Type B pancreatic cell (in vitro differentiated cells): Measurements from ENCODE around the gene CKB. TPM values are rescaled to one million over a fixed set of nuclear protein-coding genes. Genes with fewer than 3 reads are reported as not detected.
A peak's percentile ranks its signal among the peaks of the same experiment; 100 is the strongest.

ENCODE experiments used
- DNase-seq: peaks from one replicate; pipeline ENCODE4 v3.0.0; 2021; ENCODE audit warnings: mixed read lengths; ENCODE audit not compliant: unreplicated experiment; ENCODE audit errors: extremely low spot score
- H3K27ac Mint-ChIP-seq: 2 replicates; pipeline ENCODE4 v1.8.0; 2021; ENCODE audit warnings: mild to moderate bottlenecking, mixed read lengths
- H3K27me3 Mint-ChIP-seq: 2 replicates; pipeline ENCODE4 v1.8.0; 2021; ENCODE audit warnings: mixed read lengths
- H3K36me3 Mint-ChIP-seq: 2 replicates; pipeline ENCODE4 v1.8.0; 2021; ENCODE audit warnings: mixed read lengths
- H3K4me1 Mint-ChIP-seq: one replicate; pipeline ENCODE4 v1.8.0; 2021; ENCODE audit warnings: mixed read lengths; ENCODE audit not compliant: unreplicated experiment
- H3K4me3 Mint-ChIP-seq: 2 replicates; pipeline ENCODE4 v1.8.0; 2021; ENCODE audit warnings: mild to moderate bottlenecking, mixed read lengths
- H3K9me3 Mint-ChIP-seq: 2 replicates; pipeline ENCODE4 v1.8.0; 2021; ENCODE audit warnings: mixed read lengths
- total RNA-seq: library from RNA; stranded (reverse); gene quantifications from 2 replicates; pipeline ENCODE4 v1.2.1, GENCODE V29; 2021; ENCODE audit warnings: low replicate concordance
- TF ChIP-seq, protein P1 (sequence below): fragments of 200-600 bp; sonication (generic); conservative IDR thresholded peaks from 2 replicates; pipeline ENCODE4 v1.5.0; 2021; ENCODE audit warnings: antibody characterized with exemption, mild to moderate bottlenecking

CKB gene
- total RNA-seq, 1 donor from 2014 or later: 323 TPM

DNA sequence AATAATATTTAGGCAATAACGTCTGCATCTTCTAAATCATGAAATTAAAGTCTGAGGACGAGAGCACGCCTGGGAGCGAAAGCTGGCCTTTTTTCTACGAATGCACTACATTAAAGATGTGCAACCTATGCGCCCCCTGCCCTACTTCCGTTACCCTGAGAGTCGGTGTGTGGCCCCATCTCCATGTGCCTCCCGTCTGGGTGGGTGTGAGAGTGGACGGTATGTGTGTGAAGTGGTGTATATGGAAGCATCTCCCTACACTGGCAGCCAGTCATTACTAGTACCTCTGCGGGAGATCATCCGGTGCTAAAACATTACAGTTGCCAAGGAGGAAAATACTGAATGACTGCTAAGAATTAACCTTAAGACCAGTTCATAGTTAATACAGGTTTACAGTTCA is 19.3 kb downstream of the CKB start:
- no peak overlapping the region for H3K4me3 Mint-ChIP-seq
- H3K9me3 Mint-ChIP-seq: no peaks in the 10 kb centered on the region
- TF ChIP-seq, protein P1, sequence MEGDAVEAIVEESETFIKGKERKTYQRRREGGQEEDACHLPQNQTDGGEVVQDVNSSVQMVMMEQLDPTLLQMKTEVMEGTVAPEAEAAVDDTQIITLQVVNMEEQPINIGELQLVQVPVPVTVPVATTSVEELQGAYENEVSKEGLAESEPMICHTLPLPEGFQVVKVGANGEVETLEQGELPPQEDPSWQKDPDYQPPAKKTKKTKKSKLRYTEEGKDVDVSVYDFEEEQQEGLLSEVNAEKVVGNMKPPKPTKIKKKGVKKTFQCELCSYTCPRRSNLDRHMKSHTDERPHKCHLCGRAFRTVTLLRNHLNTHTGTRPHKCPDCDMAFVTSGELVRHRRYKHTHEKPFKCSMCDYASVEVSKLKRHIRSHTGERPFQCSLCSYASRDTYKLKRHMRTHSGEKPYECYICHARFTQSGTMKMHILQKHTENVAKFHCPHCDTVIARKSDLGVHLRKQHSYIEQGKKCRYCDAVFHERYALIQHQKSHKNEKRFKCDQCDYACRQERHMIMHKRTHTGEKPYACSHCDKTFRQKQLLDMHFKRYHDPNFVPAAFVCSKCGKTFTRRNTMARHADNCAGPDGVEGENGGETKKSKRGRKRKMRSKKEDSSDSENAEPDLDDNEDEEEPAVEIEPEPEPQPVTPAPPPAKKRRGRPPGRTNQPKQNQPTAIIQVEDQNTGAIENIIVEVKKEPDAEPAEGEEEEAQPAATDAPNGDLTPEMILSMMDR: no peak
- no peaks in the 10 kb centered on the region for H3K27me3 Mint-ChIP-seq
- DNase-seq: no peak
- peaks cover 12% of the 10 kb centered on the region for H3K36me3 Mint-ChIP-seq
- peaks cover 8% of the 10 kb centered on the region for H3K4me1 Mint-ChIP-seq
- no peak overlapping the region for H3K27ac Mint-ChIP-seq

DNA sequence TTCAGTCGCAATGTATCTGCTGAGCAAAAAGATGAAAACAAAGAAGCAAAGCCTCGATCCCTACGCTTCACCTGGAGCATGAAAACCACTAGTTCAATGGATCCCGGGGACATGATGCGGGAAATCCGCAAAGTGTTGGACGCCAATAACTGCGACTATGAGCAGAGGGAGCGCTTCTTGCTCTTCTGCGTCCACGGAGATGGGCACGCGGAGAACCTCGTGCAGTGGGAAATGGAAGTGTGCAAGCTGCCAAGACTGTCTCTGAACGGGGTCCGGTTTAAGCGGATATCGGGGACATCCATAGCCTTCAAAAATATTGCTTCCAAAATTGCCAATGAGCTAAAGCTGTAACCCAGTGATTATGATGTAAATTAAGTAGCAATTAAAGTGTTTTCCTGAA is 19.8 kb downstream of the CKB start:
- H3K36me3 Mint-ChIP-seq: peaks cover 12% of the 10 kb centered on the region
- H3K4me1 Mint-ChIP-seq: peaks cover 8% of the 10 kb centered on the region
- TF ChIP-seq, protein P1: no peak
- no peak for DNase-seq
- no peaks in the 10 kb centered on the region for H3K9me3 Mint-ChIP-seq
- H3K4me3 Mint-ChIP-seq: no peak overlapping the region
- H3K27me3 Mint-ChIP-seq: no peaks in the 10 kb centered on the region
- H3K27ac Mint-ChIP-seq: no peak overlapping the region

DNA sequence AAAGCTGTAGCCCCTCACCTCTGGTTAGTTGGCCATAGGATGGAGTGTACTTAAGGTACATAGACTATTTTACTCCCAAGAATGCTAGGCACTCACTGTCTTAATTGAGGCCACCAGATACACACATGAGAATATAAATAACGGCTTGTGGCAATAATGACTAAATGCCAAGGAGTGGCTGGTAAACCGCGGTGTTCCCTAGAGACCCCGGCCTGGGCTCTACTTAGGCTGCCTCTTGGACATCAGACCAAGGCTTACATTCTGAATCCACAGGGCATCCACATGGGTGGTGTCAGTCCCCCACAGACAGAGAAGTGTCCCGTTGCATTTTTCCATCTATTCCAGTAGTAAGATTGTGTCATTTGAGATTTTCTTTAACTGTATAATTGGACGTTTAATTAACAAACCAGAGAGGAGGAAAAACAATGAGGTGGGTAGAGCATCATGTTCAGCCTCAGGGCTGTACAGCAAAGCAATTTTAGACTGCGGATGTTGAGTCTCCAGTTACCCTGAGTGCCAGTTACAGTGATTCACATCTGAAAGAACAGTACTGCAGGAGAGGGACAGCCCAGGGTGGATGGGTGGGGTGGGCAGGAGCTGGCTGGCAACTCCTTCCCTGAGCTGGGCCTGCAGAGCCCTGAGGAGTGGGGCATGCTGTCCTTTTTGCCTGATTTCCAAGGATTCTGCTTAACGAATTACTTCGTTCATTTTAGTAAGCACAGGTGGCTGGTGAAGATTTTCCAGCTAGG is 20.5 kb downstream of the CKB start:
- TF ChIP-seq, protein P1: no peak
- H3K4me3 Mint-ChIP-seq: no peak overlapping the region
- no peaks in the 10 kb centered on the region for H3K9me3 Mint-ChIP-seq
- DNase-seq: no peak
- H3K27me3 Mint-ChIP-seq: no peaks in the 10 kb centered on the region
- H3K4me1 Mint-ChIP-seq: peaks cover 8% of the 10 kb centered on the region
- H3K36me3 Mint-ChIP-seq: peaks cover 12% of the 10 kb centered on the region
- H3K27ac Mint-ChIP-seq: no peak overlapping the region

DNA sequence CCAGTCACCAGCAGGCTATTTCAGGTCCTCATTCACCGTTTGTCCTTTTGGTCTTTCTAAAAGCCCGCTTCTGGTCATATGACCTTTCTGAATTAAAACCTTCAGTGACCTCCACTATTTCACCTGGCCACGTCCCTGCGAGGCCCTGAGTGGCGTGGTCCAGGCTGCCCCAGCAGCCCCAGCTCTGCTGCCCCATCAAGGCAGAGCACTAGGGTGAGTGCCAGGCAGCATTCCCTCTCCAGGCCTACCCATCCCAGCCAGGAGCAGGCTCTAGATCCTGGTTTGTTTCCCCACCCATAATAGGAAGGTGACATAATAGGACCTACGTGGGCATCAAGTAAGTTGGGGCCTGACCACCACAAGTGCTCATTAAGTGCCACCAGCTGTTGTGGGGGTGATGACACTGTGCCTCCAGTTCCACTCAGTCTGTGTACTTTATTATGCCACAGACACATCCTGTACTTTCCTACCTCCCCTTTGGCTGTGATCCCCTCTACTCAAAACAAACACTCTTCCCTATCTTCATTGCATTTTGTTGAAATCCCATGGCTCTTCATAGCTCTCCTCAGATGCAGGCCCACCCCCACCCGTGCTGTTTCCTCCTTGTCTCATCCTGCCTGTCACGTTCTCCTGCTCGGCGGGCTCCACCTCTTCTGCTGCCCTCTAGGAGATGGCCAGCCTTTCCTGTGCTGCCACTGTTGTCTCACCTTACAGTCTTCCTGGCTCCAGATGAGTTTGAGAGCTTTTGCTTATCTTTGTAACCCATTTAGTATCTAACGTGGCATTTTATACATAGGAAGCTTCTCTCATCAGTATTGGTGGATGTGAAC is 21.4 kb downstream of the CKB start:
- peaks cover 8% of the 10 kb centered on the region for H3K4me1 Mint-ChIP-seq
- H3K4me3 Mint-ChIP-seq: no peak overlapping the region
- DNase-seq: no peak
- peaks cover 12% of the 10 kb centered on the region for H3K36me3 Mint-ChIP-seq
- no peak overlapping the region for H3K27ac Mint-ChIP-seq
- H3K9me3 Mint-ChIP-seq: no peaks in the 10 kb centered on the region
- H3K27me3 Mint-ChIP-seq: no peaks in the 10 kb centered on the region
- TF ChIP-seq, protein P1: no peak

DNA sequence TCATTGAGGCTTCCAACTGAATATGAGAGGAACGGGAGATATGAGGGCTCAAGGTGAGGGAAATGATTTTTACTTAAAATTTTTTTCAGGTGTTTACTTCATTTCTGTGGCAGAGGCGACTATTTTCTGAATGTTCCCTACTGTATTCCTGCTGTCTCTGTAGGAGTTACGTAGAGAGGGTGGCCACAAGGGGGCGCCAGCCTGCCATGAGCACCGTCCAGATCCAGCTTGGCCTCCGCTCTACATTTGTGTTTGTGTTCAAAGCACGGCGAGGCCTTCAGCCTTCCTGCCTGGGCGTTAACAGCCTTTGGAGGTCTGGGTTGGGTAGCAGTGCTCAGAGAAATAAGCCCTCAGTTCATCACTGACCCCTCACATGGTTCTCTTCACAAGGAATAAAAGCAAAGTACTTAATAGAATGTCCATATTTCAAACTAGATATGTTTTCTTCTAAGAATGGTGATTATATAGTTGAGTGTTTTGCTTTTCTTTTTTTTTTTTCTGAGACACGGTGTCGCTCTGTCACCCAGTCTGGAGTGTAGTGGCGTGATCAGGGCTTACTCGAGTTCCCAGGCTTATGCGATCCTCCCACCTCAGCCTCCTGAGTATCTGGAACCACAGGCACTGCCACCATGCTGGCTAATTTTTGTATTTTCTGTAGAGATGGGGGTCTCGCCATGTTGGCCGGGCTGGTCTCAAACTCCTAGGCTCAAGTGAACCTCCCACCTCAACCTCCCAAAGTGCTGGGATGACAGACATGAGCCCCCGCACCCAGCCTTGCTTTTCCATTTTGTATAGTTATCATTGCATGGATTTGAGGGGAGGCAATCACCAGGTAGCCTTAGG is 22.3 kb downstream of the CKB start:
- peak overlapping the region; percentile 39 for H3K27ac Mint-ChIP-seq
- TF ChIP-seq, protein P1: peak; percentile 99

More for the DNA sequence above, 22.3 kb downstream of the CKB start:
- Mint-ChIP-seq H3K4me1 (peaks cover 8% of the 10 kb centered on the region), H3K4me3 (no peak overlapping the region), H3K27me3 (no peaks in the 10 kb centered on the region), H3K36me3 (peaks cover 10% of the 10 kb centered on the region), H3K9me3 (no peaks in the 10 kb centered on the region)
- peak; percentile 89 for DNase-seq
